Ammon's horn (tissue), 1 donor: ENCODE results near the gene SPACA1.

Source experiments
- DNase-seq: peaks from one replicate; pipeline ENCODE4 v3.0.0-alpha.2; 2016; ENCODE audit warnings: low spot score

The SPACA1 gene

GRCh38 chr6:88105741-88106340 lies 58.2 kb downstream of the SPACA1 start:
- no peak for DNase-seq

- no peak for DNase-seq
These were observed 59.6 kb downstream of the SPACA1 start for GRCh38 chr6:88107241-88107640.

- no peak for DNase-seq
These were observed 64.3 kb downstream of the SPACA1 start for GRCh38 chr6:88111991-88112390.

GRCh38 chr6:88114838-88115237 lies 67.2 kb downstream of the SPACA1 start:
- DNase-seq, result no peak

GRCh38 chr6:88115307-88115706 lies 67.7 kb downstream of the SPACA1 start:
- DNase-seq, result no peak

- no peak for DNase-seq
These were observed 68.6 kb downstream of the SPACA1 start for GRCh38 chr6:88116276-88116675.
